Naive thymus-derived CD8-positive, alpha-beta T cell (primary cell): ENCODE data around the gene FMNL2. TPM values are rescaled to one million over a fixed set of nuclear protein-coding genes. Genes with fewer than 3 reads are reported as not detected.

Experiments
- ATAC-seq, 2 donors: fragments of 150-1000 bp; cut with Tn5 transposase in 1 of 2; sonication (Bioruptor Pico), chemical (Tn5 transposase) in 1 of 2; 1 replicate in 1 of 2; 2 replicates in 1 of 2; pipeline ENCODE4 v1.10.0; 2021; ENCODE audit warnings: mild to moderate bottlenecking in 2 of 2, moderate library complexity in 2 of 2
- POLR2A ChIA-PET: fragments of 350-600 bp; sonication (Branson Sonifier 250); formaldehyde crosslinking; loops from one replicate; lab custom pipeline; 2021; ENCODE audit warnings: antibody characterized with exemption; lab: Charles Lee
- DNase-seq, 10 donors: peaks; one replicate each; pipeline versions ENCODE4 v3.0.0 to v3.0.0-alpha.2; 2020 to 2022
- H3K27ac Mint-ChIP-seq, 10 donors: one replicate each; pipeline ENCODE4 v1.8.0; 2020 to 2022; ENCODE audit warnings: mild to moderate bottlenecking in 10 of 10, mixed read lengths in 10 of 10, moderate library complexity in 4 of 10, inconsistent platforms in 1 of 10
- H3K27me3 Mint-ChIP-seq, 5 donors: one replicate each; pipeline ENCODE4 v1.8.0; 2021 to 2022; ENCODE audit warnings: mixed read lengths in 5 of 5
- H3K36me3 Mint-ChIP-seq, 3 donors: one replicate each; pipeline ENCODE4 v1.8.0; 2020 to 2022; ENCODE audit warnings: mixed read lengths in 3 of 3, mild to moderate bottlenecking in 2 of 3, inconsistent platforms in 1 of 3
- H3K4me1 Mint-ChIP-seq, 4 donors: one replicate each; pipeline ENCODE4 v1.8.0; 2021 to 2022; ENCODE audit warnings: mixed read lengths in 4 of 4
- H3K4me3 Mint-ChIP-seq, 10 donors: one replicate each; pipeline ENCODE4 v1.8.0; 2020 to 2022; ENCODE audit warnings: mild to moderate bottlenecking in 10 of 10, mixed read lengths in 10 of 10, moderate library complexity in 6 of 10, inconsistent platforms in 1 of 10
- H3K9me3 Mint-ChIP-seq, 9 donors: one replicate each; pipeline ENCODE4 v1.8.0; 2020 to 2022; ENCODE audit warnings: mixed read lengths in 9 of 9, mild to moderate bottlenecking in 3 of 9, inconsistent platforms in 1 of 9, moderate library complexity in 1 of 9
- polyA plus RNA-seq, 3 donors: library from polyadenylated mRNA; unstranded; fragments of 300-500 nt; fragmentation: Illumina TruSeq; gene quantifications; one replicate each; pipeline ENCODE4 v1.2.3, GENCODE V29; 2021
- total RNA-seq, 8 experiments: library from RNA in 2 of 8; stranded (reverse) in 2 of 8; gene quantifications; one replicate each; pipeline ENCODE4 v1.2.3 and lab custom pipeline; 2021 to 2026

FMNL2 gene
- total and polyA plus RNA-seq, 5 experiments from 2014 or later = 0.05 to 0.78 (median 0.14) TPM

- Mint-ChIP-seq H3K36me3 (no peaks in the 10 kb centered on the region), H3K4me1 (no peaks in the 10 kb centered on the region), H3K27ac (no peak overlapping the region), H3K4me3 (no peak overlapping the region), H3K27me3 (peaks cover 0 to 16% (median 6%) of the 10 kb centered on the region in 5 donors), H3K9me3 (peaks cover 0 to 4% (median 0%) of the 10 kb centered on the region in 9 donors)
- DNase-seq (no peak), ATAC-seq (no peak)
- POLR2A ChIA-PET = no interaction called here
Measured at GRCh38 chr2:152454960-152455359, 120.0 kb downstream of the FMNL2 start.

- H3K9me3 Mint-ChIP-seq = peaks cover 0 to 4% (median 0%) of the 10 kb centered on the region in 9 donors
- no peaks in the 10 kb centered on the region for H3K4me1 Mint-ChIP-seq
- no peak overlapping the region for H3K4me3 Mint-ChIP-seq
- no peak overlapping the region for H3K27ac Mint-ChIP-seq
- POLR2A ChIA-PET = no interaction called here
- H3K36me3 Mint-ChIP-seq = no peaks in the 10 kb centered on the region
- ATAC-seq (no peak), DNase-seq (no peak)
- peaks cover 0 to 16% (median 4%) of the 10 kb centered on the region in 5 donors for H3K27me3 Mint-ChIP-seq
Measured at GRCh38 chr2:152455738-152456137, 120.8 kb downstream of the FMNL2 start.

DNA sequence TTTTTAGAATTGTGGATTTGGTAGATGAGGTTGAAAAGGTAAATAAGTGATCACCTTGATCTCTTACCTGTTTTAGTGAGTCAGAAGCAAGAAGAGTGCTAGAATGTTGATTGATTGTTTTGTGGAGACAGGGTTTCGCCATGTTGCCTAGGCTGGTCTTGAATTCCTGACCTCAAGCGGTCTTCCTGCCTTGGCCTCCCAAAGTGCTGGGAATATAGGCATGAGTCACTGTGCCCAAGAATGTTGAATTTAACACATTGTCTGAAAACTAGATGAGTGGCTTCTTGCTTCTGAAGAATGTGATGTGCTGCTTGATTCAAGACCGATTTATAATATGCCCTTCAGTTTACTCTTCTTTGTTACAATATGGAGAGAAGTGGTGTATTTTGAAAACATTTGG lies 121.3 kb downstream of the FMNL2 start:
- H3K27ac Mint-ChIP-seq = no peak overlapping the region
- H3K36me3 Mint-ChIP-seq = no peaks in the 10 kb centered on the region
- H3K4me1 Mint-ChIP-seq = no peaks in the 10 kb centered on the region
- H3K9me3 Mint-ChIP-seq = peaks cover 0 to 4% (median 0%) of the 10 kb centered on the region in 9 donors
- POLR2A ChIA-PET = no interaction called here
- DNase-seq = no peak
- no peak overlapping the region for H3K4me3 Mint-ChIP-seq
- ATAC-seq = no peak
- H3K27me3 Mint-ChIP-seq = peaks cover 0 to 16% (median 3%) of the 10 kb centered on the region in 5 donors

GRCh38 chr2:152458441-152458940 lies 123.5 kb downstream of the FMNL2 start:
- no peak overlapping the region for H3K4me3 Mint-ChIP-seq
- H3K36me3 Mint-ChIP-seq = no peaks in the 10 kb centered on the region
- POLR2A ChIA-PET = no interaction called here
- DNase-seq (no peak), ATAC-seq (no peak)
- H3K4me1 Mint-ChIP-seq = no peaks in the 10 kb centered on the region
- H3K27ac Mint-ChIP-seq = no peak overlapping the region
- H3K27me3 Mint-ChIP-seq = peaks cover 0 to 9% (median 0%) of the 10 kb centered on the region in 5 donors
- peaks cover 0 to 2% (median 0%) of the 10 kb centered on the region in 9 donors for H3K9me3 Mint-ChIP-seq

- POLR2A ChIA-PET = no interaction called here
- no peak for ATAC-seq
- peaks cover 0 to 2% (median 0%) of the 10 kb centered on the region in 9 donors for H3K9me3 Mint-ChIP-seq
Measured at GRCh38 chr2:152459091-152459490, 124.1 kb downstream of the FMNL2 start.

DNA sequence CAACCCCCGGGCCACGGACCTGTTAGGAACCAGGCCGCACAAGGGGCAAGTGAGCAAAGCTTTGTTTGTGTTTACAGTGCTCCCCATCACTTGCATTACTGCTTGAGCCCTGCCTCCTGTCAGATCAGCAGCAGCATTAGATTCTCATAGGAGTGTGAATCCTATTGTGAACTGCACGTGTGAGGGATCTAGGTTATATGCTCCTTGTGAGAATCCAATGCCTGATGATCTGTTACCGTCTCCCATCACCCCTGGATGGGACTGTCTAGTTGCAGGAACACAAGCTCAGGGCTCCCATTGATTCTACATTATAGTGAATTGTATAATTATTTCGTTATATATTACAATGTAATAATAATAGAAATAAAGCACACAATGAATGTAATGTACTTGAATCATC lies 125.6 kb downstream of the FMNL2 start:
- H3K36me3 Mint-ChIP-seq = no peaks in the 10 kb centered on the region
- no peak overlapping the region for H3K4me3 Mint-ChIP-seq
- peaks cover 0 to 2% (median 0%) of the 10 kb centered on the region in 9 donors for H3K9me3 Mint-ChIP-seq
- H3K27ac Mint-ChIP-seq = no peak overlapping the region
- DNase-seq (no peak), ATAC-seq (no peak)
- H3K27me3 Mint-ChIP-seq = peaks cover 0 to 7% (median 5%) of the 10 kb centered on the region in 5 donors
- POLR2A ChIA-PET = no interaction called here
- H3K4me1 Mint-ChIP-seq = no peaks in the 10 kb centered on the region

More at GRCh38 chr2:152459091-152459490, 124.1 kb downstream of the FMNL2 start:
- no peak overlapping the region for H3K4me3 Mint-ChIP-seq
- H3K27ac Mint-ChIP-seq = no peak overlapping the region
- H3K27me3 Mint-ChIP-seq = peaks cover 0 to 9% (median 0%) of the 10 kb centered on the region in 5 donors
- DNase-seq = no peak
- no peaks in the 10 kb centered on the region for H3K36me3 Mint-ChIP-seq
- no peaks in the 10 kb centered on the region for H3K4me1 Mint-ChIP-seq

DNA sequence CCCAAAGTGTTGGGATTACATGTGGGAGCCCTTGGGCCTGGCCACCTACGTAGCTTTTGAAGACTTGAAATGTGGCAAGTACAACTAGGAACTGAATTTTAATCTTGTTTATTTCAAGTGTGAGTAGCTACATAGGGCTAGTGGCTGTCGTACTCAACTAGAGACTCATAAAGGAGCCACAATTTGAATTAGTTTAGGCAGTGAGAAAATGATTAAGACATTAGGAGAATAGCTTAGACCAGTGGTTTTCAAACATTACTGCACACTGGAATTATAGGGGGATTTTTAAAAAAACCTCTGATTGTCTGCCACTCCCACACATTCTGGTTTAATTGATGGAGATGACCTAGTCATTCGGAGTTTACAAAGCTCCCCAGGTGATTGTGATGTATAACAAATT lies 127.1 kb downstream of the FMNL2 start:
- DNase-seq (no peak), ATAC-seq (no peak)
- no peaks in the 10 kb centered on the region for H3K9me3 Mint-ChIP-seq
- H3K4me1 Mint-ChIP-seq = peaks cover 0 to 7% (median 0%) of the 10 kb centered on the region in 4 donors
- H3K27me3 Mint-ChIP-seq = peaks cover 0 to 7% (median 6%) of the 10 kb centered on the region in 5 donors
- H3K4me3 Mint-ChIP-seq = no peak overlapping the region
- H3K27ac Mint-ChIP-seq = no peak overlapping the region
- no peaks in the 10 kb centered on the region for H3K36me3 Mint-ChIP-seq
- POLR2A ChIA-PET = no interaction called here

- DNase-seq = no peak
- POLR2A ChIA-PET = no interaction called here
Measured at GRCh38 chr2:152462779-152463178, 127.8 kb downstream of the FMNL2 start.

GRCh38 chr2:152464851-152465470 lies 130.0 kb downstream of the FMNL2 start:
- Mint-ChIP-seq H3K27ac (no peak overlapping the region), H3K4me3 (no peak overlapping the region), H3K4me1 (peaks cover 3 to 19% (median 6%) of the 10 kb centered on the region in 4 donors), H3K36me3 (no peaks in the 10 kb centered on the region), H3K27me3 (peaks cover 0 to 11% (median 6%) of the 10 kb centered on the region in 5 donors), H3K9me3 (no peaks in the 10 kb centered on the region)
- no peak for DNase-seq
- POLR2A ChIA-PET = no interaction called here
- no peak for ATAC-seq

More at GRCh38 chr2:152462779-152463178, 127.8 kb downstream of the FMNL2 start:
- no peaks in the 10 kb centered on the region for H3K9me3 Mint-ChIP-seq
- H3K27me3 Mint-ChIP-seq = peaks cover 0 to 11% (median 6%) of the 10 kb centered on the region in 5 donors
- no peak overlapping the region for H3K4me3 Mint-ChIP-seq
- no peak overlapping the region for H3K27ac Mint-ChIP-seq
- no peak for ATAC-seq
- H3K4me1 Mint-ChIP-seq = peaks cover 0 to 10% (median 0%) of the 10 kb centered on the region in 4 donors
- no peaks in the 10 kb centered on the region for H3K36me3 Mint-ChIP-seq

DNA sequence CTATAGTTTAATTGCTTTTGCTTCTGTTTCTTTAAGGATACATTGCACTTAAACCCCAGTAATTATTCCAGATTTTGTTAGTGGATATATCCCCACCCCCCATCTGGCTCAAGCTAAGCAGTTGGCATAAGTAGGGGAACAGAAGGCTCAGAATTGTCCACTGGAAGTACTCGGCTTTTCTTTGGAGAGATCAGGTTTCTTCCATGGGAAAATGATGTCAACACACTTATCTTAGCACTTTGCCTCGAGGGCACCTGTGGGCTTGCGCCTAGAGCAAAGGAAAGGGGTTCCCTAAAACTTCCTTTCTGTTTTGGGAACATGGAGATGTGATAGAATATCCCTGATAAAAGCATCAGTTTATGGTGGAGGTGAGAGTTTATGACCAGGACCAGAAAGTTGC lies 130.6 kb downstream of the FMNL2 start:
- Mint-ChIP-seq H3K27ac (no peak overlapping the region), H3K4me1 (peaks cover 3 to 19% (median 6%) of the 10 kb centered on the region in 4 donors), H3K9me3 (no peaks in the 10 kb centered on the region), H3K4me3 (no peak overlapping the region), H3K36me3 (no peaks in the 10 kb centered on the region), H3K27me3 (peaks cover 0 to 11% (median 6%) of the 10 kb centered on the region in 5 donors)
- no peak for DNase-seq
- POLR2A ChIA-PET = no interaction called here
- ATAC-seq = no peak

GRCh38 chr2:152466041-152466440 lies 131.1 kb downstream of the FMNL2 start:
- peaks cover 0 to 11% (median 6%) of the 10 kb centered on the region in 5 donors for H3K27me3 Mint-ChIP-seq
- H3K4me3 Mint-ChIP-seq = no peak overlapping the region
- DNase-seq (no peak), ATAC-seq (peak in 1 of 2 donors; percentile 23)
- peaks cover 3 to 19% (median 6%) of the 10 kb centered on the region in 4 donors for H3K4me1 Mint-ChIP-seq
- H3K36me3 Mint-ChIP-seq = no peaks in the 10 kb centered on the region
- no peak overlapping the region for H3K27ac Mint-ChIP-seq
- POLR2A ChIA-PET = no interaction called here
- no peaks in the 10 kb centered on the region for H3K9me3 Mint-ChIP-seq

GRCh38 chr2:152466980-152467676 lies 132.2 kb downstream of the FMNL2 start:
- no peak overlapping the region for H3K27ac Mint-ChIP-seq
- peaks cover 0 to 11% (median 6%) of the 10 kb centered on the region in 5 donors for H3K27me3 Mint-ChIP-seq
- H3K4me3 Mint-ChIP-seq = no peak overlapping the region
- no peak for ATAC-seq
- no peaks in the 10 kb centered on the region for H3K9me3 Mint-ChIP-seq
- POLR2A ChIA-PET = no interaction called here
- peaks cover 3 to 19% (median 6%) of the 10 kb centered on the region in 4 donors for H3K4me1 Mint-ChIP-seq
- DNase-seq = no peak
- no peaks in the 10 kb centered on the region for H3K36me3 Mint-ChIP-seq
